GM18517 (cell line): ENCODE data around the gene TPRG1L.

Source experiments
- ATAC-seq: cut with Tn5 transposase; IDR thresholded peaks from one replicate; pipeline ENCODE4 v1.9.1; 2021; ENCODE audit warnings: mild to moderate bottlenecking, moderate library complexity; ENCODE audit not compliant: unreplicated experiment

TPRG1L gene

DNA sequence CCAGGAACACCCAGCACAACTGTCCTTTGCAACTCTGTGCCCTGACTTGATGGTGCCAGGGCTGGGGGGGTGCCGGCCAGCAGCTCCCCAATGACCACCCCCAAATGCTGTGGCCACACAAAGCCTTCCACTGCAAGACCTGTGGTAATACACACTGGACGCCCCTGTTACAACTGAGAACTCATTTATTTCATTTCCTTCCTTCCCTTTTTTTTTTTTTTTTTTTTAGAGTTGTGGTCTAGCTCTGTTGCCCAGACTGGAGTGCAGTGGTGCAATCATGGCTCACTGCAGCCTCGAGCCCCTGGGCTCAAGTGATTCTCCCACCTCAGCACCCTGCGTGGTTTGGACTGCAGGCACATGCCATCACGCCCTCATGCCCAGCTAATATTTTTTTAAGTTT lies 52.7 kb downstream of the TPRG1L start:
- peak; percentile 14 for ATAC-seq

DNA sequence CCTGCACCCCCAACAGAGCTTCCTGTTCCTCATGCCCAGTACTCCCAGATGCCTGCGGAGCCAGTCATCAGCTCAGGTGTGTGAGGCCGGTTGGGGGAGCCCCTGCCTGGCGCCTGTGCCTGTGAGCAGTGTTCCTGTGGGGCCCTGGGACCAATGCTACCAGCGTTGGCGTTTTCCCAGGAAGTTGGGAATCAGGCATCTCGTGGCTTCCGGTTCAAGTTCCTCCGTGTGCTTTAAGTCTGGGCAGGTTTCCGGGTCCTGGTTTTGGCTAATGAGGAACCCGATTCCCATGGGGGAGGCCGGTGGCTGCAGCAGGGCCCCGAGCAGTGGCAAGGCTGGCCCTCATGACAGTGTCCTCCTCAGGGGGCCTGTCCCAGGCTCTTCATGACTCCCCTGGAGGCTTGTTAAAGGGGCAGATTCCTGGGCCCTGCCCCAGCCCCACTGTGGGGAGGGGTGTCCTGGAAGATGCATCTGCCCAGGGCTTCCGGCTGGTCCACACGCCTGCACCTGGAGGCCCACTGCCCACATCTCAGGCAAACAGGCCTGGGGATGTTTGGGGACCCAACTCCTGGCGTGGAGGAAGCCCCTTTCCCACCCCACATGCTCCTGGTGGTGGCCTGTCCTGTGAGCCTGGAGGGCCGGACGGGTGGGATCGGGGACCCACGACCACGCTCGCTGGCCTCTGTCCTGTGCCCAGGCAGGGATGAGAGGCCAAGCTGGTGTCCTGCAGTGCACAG lies 53.7 kb downstream of the TPRG1L start:
- ATAC-seq: no peak

DNA sequence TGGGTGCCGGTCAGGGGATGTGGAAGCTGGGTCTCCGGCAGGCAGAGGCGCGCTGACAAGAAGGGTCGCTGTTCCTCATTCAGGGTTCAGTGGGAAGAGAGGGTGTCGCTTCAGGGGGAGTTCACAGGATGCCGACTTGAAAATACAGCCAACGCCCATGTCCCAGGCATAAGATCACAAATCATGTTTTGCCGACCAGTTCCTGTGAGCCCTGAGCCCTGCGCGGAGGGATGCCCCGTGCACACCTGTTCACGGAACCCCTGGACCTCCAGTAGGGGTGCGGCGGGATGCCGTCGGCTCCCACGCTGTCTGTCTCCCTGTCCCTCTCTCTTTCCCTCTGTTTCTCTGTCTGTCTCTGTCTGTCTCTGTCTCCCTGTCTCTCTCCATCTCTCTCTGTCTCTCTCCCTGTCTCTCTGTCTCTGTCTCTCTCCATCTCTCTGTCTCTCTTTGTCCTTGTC lies 54.3 kb downstream of the TPRG1L start:
- ATAC-seq: no peak
